H9 (cell line): Measurements from ENCODE around the gene TIPRL. TPM values are rescaled to one million over a fixed set of nuclear protein-coding genes. Genes with fewer than 3 reads are reported as not detected.

ENCODE experiments used
- DNase-seq: peaks from one replicate; pipeline ENCODE4 v3.0.0-alpha.2; 2017
- H2AFZ ChIP-seq: one replicate; pipeline ENCODE4 v1.6.1; 2013; ENCODE audit warnings: mild to moderate bottlenecking, low read length, control low read depth, moderate library complexity
- H2AK5ac ChIP-seq: 2 replicates; pipeline ENCODE4 v1.6.1; 2013; ENCODE audit warnings: low read length, control low read depth, mixed read lengths; ENCODE audit not compliant: insufficient read length
- H2BK120ac ChIP-seq: one replicate; pipeline ENCODE4 v1.6.1; 2013; ENCODE audit warnings: low read depth, mild to moderate bottlenecking, low read length, control low read depth, inconsistent platforms; ENCODE audit not compliant: poor library complexity, severe bottlenecking
- H2BK12ac ChIP-seq: 2 replicates; pipeline ENCODE4 v1.6.1; 2013; ENCODE audit warnings: low read length, control low read depth, mixed read lengths, low read depth; ENCODE audit not compliant: insufficient read length
- H2BK15ac ChIP-seq: 2 replicates; pipeline ENCODE4 v1.6.1; 2013; ENCODE audit warnings: low read depth, low read length, control low read depth
- H2BK20ac ChIP-seq: one replicate; pipeline ENCODE4 v1.6.1; 2013; ENCODE audit warnings: low read depth, mild to moderate bottlenecking, low read length, control low read depth, inconsistent platforms; ENCODE audit not compliant: poor library complexity, severe bottlenecking
- H2BK5ac ChIP-seq: 2 replicates; pipeline ENCODE4 v1.6.1; 2013; ENCODE audit warnings: low read length, control low read depth, mixed read lengths; ENCODE audit not compliant: insufficient read length
- H3K14ac ChIP-seq: 2 replicates; pipeline ENCODE4 v1.6.1; 2013; ENCODE audit warnings: low read length, control low read depth; ENCODE audit not compliant: insufficient read depth
- H3K18ac ChIP-seq: 2 replicates; pipeline ENCODE4 v1.6.1; 2013; ENCODE audit warnings: low read depth, mild to moderate bottlenecking, mixed read lengths, low read length, control low read depth; ENCODE audit not compliant: insufficient read length
- H3K23ac ChIP-seq: 2 replicates; pipeline ENCODE4 v1.6.1; 2013; ENCODE audit warnings: low read length, control low read depth, mixed read lengths, low read depth; ENCODE audit not compliant: insufficient read length
- H3K23me2 ChIP-seq: 2 replicates; pipeline ENCODE4 v1.6.1; 2013; ENCODE audit warnings: low read depth, mild to moderate bottlenecking, mixed read lengths, low read length, control low read depth; ENCODE audit not compliant: insufficient read length, poor library complexity, severe bottlenecking
- H3K27ac ChIP-seq: 2 replicates; pipeline ENCODE4 v1.5.1; 2013; ENCODE audit warnings: low read length, control low read depth, mixed read lengths, low read depth; ENCODE audit not compliant: insufficient read length
- H3K27me3 ChIP-seq: 2 replicates; pipeline ENCODE4 v1.6.1; 2013; ENCODE audit warnings: low read length, control low read depth, inconsistent platforms; ENCODE audit not compliant: insufficient read depth
- H3K4ac ChIP-seq: 2 replicates; pipeline ENCODE4 v1.6.1; 2013; ENCODE audit warnings: low read depth, mild to moderate bottlenecking, control low read depth, inconsistent platforms, low read length, moderate library complexity
- H3K4me1 ChIP-seq: 2 replicates; pipeline ENCODE4 v1.6.1; 2013; ENCODE audit warnings: low read length, control low read depth, inconsistent platforms; ENCODE audit not compliant: insufficient read depth
- H3K4me2 ChIP-seq: 2 replicates; pipeline ENCODE4 v1.6.1; 2013; ENCODE audit warnings: low read length, control low read depth, mixed read lengths; ENCODE audit not compliant: insufficient read length, insufficient read depth
- H3K56ac ChIP-seq: 2 replicates; pipeline ENCODE4 v1.6.1; 2013; ENCODE audit warnings: low read depth, mild to moderate bottlenecking, mixed read lengths, low read length, control low read depth; ENCODE audit not compliant: insufficient read length
- H3K79me1 ChIP-seq: 2 replicates; pipeline ENCODE4 v1.6.1; 2013; ENCODE audit warnings: low read depth, mild to moderate bottlenecking, moderate library complexity, low read length, control low read depth, inconsistent platforms; ENCODE audit not compliant: insufficient read depth, poor library complexity, severe bottlenecking
- H3K79me2 ChIP-seq: 2 replicates; pipeline ENCODE4 v1.6.1; 2013; ENCODE audit warnings: low read length, control low read depth, inconsistent platforms; ENCODE audit not compliant: insufficient read depth
- H3K9ac ChIP-seq: 2 replicates; pipeline ENCODE4 v1.6.1; 2013; ENCODE audit warnings: low read length, control low read depth, mixed read lengths; ENCODE audit not compliant: insufficient read length; ENCODE audit errors: extremely low read depth
- H3K9me3 ChIP-seq: one replicate; pipeline ENCODE4 v1.6.1; 2013; ENCODE audit warnings: low read depth, low read length, inconsistent platforms; ENCODE audit not compliant: control insufficient read depth
- H3T11ph ChIP-seq: one replicate; pipeline ENCODE4 v1.6.1; 2013; ENCODE audit warnings: mild to moderate bottlenecking, low read length, control low read depth, inconsistent platforms
- H4K20me1 ChIP-seq: one replicate; pipeline ENCODE4 v1.6.1; 2013; ENCODE audit not compliant: control insufficient read depth, insufficient read length, insufficient read depth
- H4K5ac ChIP-seq: 2 replicates; pipeline ENCODE4 v1.6.1; 2013; ENCODE audit warnings: low read depth, mild to moderate bottlenecking, mixed read lengths, low read length, control low read depth; ENCODE audit not compliant: insufficient read length
- H4K8ac ChIP-seq: replicated peaks from 2 replicates; pipeline ENCODE4 v1.6.1; 2013; ENCODE audit warnings: low read length, control low read depth, mixed read lengths, low read depth; ENCODE audit not compliant: insufficient read length
- H4K91ac ChIP-seq: 2 replicates; pipeline ENCODE4 v1.6.1; 2013; ENCODE audit warnings: low read depth, mild to moderate bottlenecking, moderate library complexity, mixed read lengths, low read length, control low read depth; ENCODE audit not compliant: insufficient read length
- H3K27ac Mint-ChIP-seq, 3 experiments: 2 replicates in 2 of 3; 3 replicates in 1 of 3; pipeline ENCODE4 v1.8.0; 2020 to 2021; ENCODE audit warnings: mixed read lengths in 3 of 3, mild to moderate bottlenecking in 1 of 3, moderate library complexity in 1 of 3
- H3K27me3 Mint-ChIP-seq: 2 replicates; pipeline ENCODE4 v1.8.0; 2021; ENCODE audit warnings: low read depth, mild to moderate bottlenecking, moderate library complexity, mixed read lengths
- H3K36me3 Mint-ChIP-seq, 3 experiments: 2 replicates in 2 of 3; 3 replicates in 1 of 3; pipeline ENCODE4 v1.8.0; 2020 to 2021; ENCODE audit warnings: low read depth in 3 of 3, mixed read lengths in 3 of 3; ENCODE audit not compliant: insufficient read depth in 1 of 3
- H3K4me1 Mint-ChIP-seq, 2 experiments: 2 replicates each; pipeline ENCODE4 v1.8.0; 2020; ENCODE audit warnings: mixed read lengths in 2 of 2
- H3K4me3 Mint-ChIP-seq, 2 experiments: 2 replicates in 1 of 2; 3 replicates in 1 of 2; pipeline ENCODE4 v1.8.0; 2020 to 2021; ENCODE audit warnings: mild to moderate bottlenecking in 2 of 2, mixed read lengths in 2 of 2, moderate library complexity in 1 of 2
- H3K9me3 Mint-ChIP-seq, 2 experiments: 2 replicates in 1 of 2; 3 replicates in 1 of 2; pipeline ENCODE4 v1.8.0; 2020; ENCODE audit warnings: mild to moderate bottlenecking in 2 of 2, mixed read lengths in 2 of 2, moderate library complexity in 1 of 2
- CTCF ChIP-seq: fragments of 200-600 bp; sonication (generic); conservative IDR thresholded peaks from 3 replicates; pipeline ENCODE4 v1.8.0; 2021; ENCODE audit warnings: antibody characterized with exemption, mild to moderate bottlenecking
- WGBS: extraction: QIAGEN DNeasy Blood & Tissue Kit; methylation state at CpG from one replicate; pipeline ENCODE4 v1.1.7; 2013; ENCODE audit warnings: missing lambda C conversion rate, low lambda C conversion rate, mixed read lengths; ENCODE audit not compliant: insufficient read length; ENCODE audit errors: extremely low coverage; 5-methylcytosine and 5-hydroxymethylcytosine counted together
- total RNA-seq: library from RNA; stranded (reverse); gene quantifications from 2 replicates; pipeline ENCODE4 v1.2.1, GENCODE V29; 2021

Gene TIPRL
- total RNA-seq, 1 experiment from 2014 or later = 24.4 TPM

GRCh38 chr1:168172250-168172915, 6.4 kb upstream of the TIPRL start:
- Histone ChIP-seq H3K23me2 (no peaks in the 10 kb centered on the region), H3T11ph (no peak overlapping the region), H4K91ac (no peak overlapping the region), H3K4ac (no peak overlapping the region), H2BK20ac (no peak overlapping the region), H3K4me2 (no peak overlapping the region), H3K79me1 (no peaks in the 10 kb centered on the region), H4K5ac (no peak overlapping the region), H3K18ac (no peak overlapping the region), H4K20me1 (no peaks in the 10 kb centered on the region), H3K27ac (no peak overlapping the region), H3K9ac (no peak overlapping the region), H4K8ac (no peak overlapping the region), H2BK120ac (no peak overlapping the region), H3K9me3 (no peaks in the 10 kb centered on the region), H2AK5ac (no peak overlapping the region), H3K27me3 (no peaks in the 10 kb centered on the region), H3K56ac (no peak overlapping the region), H3K23ac (no peak overlapping the region), H3K4me1 (no peaks in the 10 kb centered on the region), H2BK5ac (no peak overlapping the region), H2BK12ac (no peak overlapping the region), H2BK15ac (no peak overlapping the region), H3K79me2 (no peaks in the 10 kb centered on the region), H2AFZ (no peak overlapping the region), H3K14ac (no peak overlapping the region)
- no CpG with 5 or more reads among the region's 3 CpGs for WGBS
- Mint-ChIP-seq H3K27me3 (no peaks in the 10 kb centered on the region; the same call in 1 of the 2 replicates), H3K4me1 (no peaks in the 10 kb centered on the region), H3K4me3 (no peak overlapping the region), H3K27ac (no peak overlapping the region), H3K36me3 (no peaks in the 10 kb centered on the region), H3K9me3 (peaks cover 0 to 3% of the 10 kb centered on the region in 2 experiments; a peak in 1 of 5 replicates)
- no peak for DNase-seq
- no peak for TF ChIP-seq CTCF
